ENCODE results near the gene GCSAM. TPM values are rescaled to one million over a fixed set of nuclear protein-coding genes. Genes with fewer than 3 reads are reported as not detected.

The GCSAM gene
- total RNA-seq, 1 experiment from 2014 or later, result not detected

- DNase-seq (ENCODE audit: low read depth), result no peak
These were observed 3.0 kb downstream of the GCSAM start for GRCh38 chr3:112129925-112130637.

- peak; percentile 5 for DNase-seq (ENCODE audit: low read depth)
These were observed 4.0 kb downstream of the GCSAM start for GRCh38 chr3:112128843-112129727.

- no peak for DNase-seq (ENCODE audit: low read depth)
These were observed 5.2 kb downstream of the GCSAM start for GRCh38 chr3:112127522-112128494.

- no peak for DNase-seq (ENCODE audit: low read depth)
These were observed 6.5 kb downstream of the GCSAM start for GRCh38 chr3:112126511-112126911.

- DNase-seq (ENCODE audit: low read depth), result no peak
These were observed 8.0 kb downstream of the GCSAM start for GRCh38 chr3:112124907-112125607.

- DNase-seq (ENCODE audit: low read depth), result no peak
These were observed 9.5 kb downstream of the GCSAM start for GRCh38 chr3:112123548-112123947.

- no peak for DNase-seq (ENCODE audit: low read depth)
These were observed 10.2 kb downstream of the GCSAM start for GRCh38 chr3:112122870-112123269.

GRCh38 chr3:112121577-112122547, 11.2 kb downstream of the GCSAM start:
- no peak for DNase-seq (ENCODE audit: low read depth)

GRCh38 chr3:112119962-112120836, 12.8 kb downstream of the GCSAM start:
- no peak for DNase-seq (ENCODE audit: low read depth)

- no peak for DNase-seq (ENCODE audit: low read depth)
These were observed 15.0 kb downstream of the GCSAM start for GRCh38 chr3:112117841-112118571.

GRCh38 chr3:112117415-112117814, 15.6 kb downstream of the GCSAM start:
- no peak for DNase-seq (ENCODE audit: low read depth)

- DNase-seq (ENCODE audit: low read depth), result no peak
These were observed 16.3 kb downstream of the GCSAM start for GRCh38 chr3:112116748-112117186.

GRCh38 chr3:112115806-112116383, 17.2 kb downstream of the GCSAM start:
- no peak for DNase-seq (ENCODE audit: low read depth)

GRCh38 chr3:112115161-112115739, 17.8 kb downstream of the GCSAM start:
- DNase-seq (ENCODE audit: low read depth), result no peak

- no peak for DNase-seq (ENCODE audit: low read depth)
These were observed 18.4 kb downstream of the GCSAM start for GRCh38 chr3:112114576-112115160.

- peak; percentile 47 for DNase-seq (ENCODE audit: low read depth)
These were observed 21.2 kb downstream of the GCSAM start for GRCh38 chr3:112111785-112112402.
